Peyer's patch (tissue), 4 donors: ENCODE results near the gene BMPR1B.

Experiments
- POLR2A ChIP-seq, 2 donors: fragments of 450-650 bp; IDR thresholded peaks; one replicate each; pipeline ENCODE4 v1.5.1; 2017; ENCODE audit warnings: antibody characterized with exemption in 2 of 2, mild to moderate bottlenecking in 2 of 2, moderate library complexity in 2 of 2
- TF ChIP-seq, protein P1 (sequence below), 6 experiments: fragments of 450-650 bp in 4 of 6; fragments of 200-600 bp in 2 of 6; sonication (generic) in 1 of 6; IDR thresholded peaks; one replicate each; pipeline ENCODE4 v1.5.1; 2017 to 2019; ENCODE audit warnings: antibody characterized with exemption in 6 of 6, mild to moderate bottlenecking in 3 of 6, moderate library complexity in 1 of 6

DNA sequence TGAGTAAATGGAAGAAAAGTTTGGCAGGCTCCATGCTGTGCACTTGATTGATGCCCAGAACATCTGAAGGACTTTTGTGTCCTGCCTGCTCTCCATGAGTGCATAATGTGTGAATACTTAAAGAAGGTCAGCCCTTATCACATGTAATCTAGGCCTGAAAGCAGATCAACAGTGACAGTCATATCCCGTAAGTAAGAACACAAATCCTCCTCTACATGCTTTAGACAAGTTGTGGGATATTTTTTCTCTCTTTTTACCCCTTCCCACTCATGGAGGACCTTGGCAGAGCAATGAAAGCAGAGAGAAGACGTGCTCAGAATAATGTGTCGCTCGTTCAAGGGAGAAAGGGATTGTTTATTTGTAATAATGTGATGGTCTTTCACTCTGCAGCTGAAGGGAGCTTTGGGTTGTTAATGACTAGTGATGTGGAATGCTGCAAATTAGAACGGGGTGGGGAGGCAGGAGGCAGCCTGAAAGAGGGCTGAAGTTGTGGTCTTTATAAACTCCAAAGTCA is 286.6 kb downstream of the BMPR1B start:
- TF ChIP-seq, protein P1, sequence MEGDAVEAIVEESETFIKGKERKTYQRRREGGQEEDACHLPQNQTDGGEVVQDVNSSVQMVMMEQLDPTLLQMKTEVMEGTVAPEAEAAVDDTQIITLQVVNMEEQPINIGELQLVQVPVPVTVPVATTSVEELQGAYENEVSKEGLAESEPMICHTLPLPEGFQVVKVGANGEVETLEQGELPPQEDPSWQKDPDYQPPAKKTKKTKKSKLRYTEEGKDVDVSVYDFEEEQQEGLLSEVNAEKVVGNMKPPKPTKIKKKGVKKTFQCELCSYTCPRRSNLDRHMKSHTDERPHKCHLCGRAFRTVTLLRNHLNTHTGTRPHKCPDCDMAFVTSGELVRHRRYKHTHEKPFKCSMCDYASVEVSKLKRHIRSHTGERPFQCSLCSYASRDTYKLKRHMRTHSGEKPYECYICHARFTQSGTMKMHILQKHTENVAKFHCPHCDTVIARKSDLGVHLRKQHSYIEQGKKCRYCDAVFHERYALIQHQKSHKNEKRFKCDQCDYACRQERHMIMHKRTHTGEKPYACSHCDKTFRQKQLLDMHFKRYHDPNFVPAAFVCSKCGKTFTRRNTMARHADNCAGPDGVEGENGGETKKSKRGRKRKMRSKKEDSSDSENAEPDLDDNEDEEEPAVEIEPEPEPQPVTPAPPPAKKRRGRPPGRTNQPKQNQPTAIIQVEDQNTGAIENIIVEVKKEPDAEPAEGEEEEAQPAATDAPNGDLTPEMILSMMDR (IDR thresholded peaks at IDR 0.05): no peak
- TF ChIP-seq POLR2A (IDR thresholded peaks at IDR 0.05): no peak
